IPS DF 4.7 (cell line): ENCODE results near the gene NTN3.
A peak's percentile ranks its signal among the peaks of the same experiment; 100 is the strongest.
"Not testable (repeated sequence)": the region's sequence is repeated elsewhere in the genome, so short reads cannot be mapped to it uniquely, and the experiment has no call there.

Experiments used
- DNase-seq: peaks from one replicate; pipeline ENCODE4 v3.0.0-alpha.2; 2013; ENCODE audit warnings: low spot score; ENCODE audit errors: extremely low read depth

NTN3 gene

DNA sequence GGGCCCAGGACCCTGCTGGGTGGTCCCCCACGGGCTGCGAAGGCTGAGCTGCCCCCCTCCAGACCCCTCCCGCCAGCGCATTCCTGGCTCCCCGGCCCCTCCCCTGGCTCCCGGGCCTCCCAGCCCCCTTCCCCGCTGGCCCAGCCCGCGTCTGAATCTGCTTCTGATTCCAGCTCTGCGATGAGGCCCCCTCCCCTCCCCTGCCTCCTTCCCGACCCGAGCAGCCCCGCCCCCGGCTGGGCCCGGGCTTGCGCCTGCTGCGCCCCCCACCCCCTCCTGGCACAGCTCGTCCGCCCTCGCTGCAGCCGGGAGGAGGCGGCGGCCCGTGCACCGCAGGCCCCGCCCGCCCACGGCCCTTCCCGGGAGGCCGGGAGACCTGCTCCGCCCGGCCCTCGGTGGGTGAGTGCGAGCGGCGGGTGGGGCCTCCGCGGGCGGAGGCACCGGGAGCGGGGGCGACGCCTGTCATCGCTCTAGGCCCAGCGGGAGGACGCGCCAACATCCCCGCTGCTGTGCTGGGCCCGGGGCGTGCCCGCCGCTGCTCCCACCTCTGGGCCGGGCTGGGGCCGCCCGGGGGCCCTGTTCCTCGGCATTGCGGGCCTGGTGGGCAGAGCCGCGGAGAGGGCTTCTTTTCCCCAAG is at the start of gene NTN3:
TSS of gene NTN3 (plus strand) at position 282 of the 637 bp plus-strand sequence. CDS start 405 bp downstream, outside the sequence.
- DNase-seq = no peak

- DNase-seq = no peak
Observed at GRCh38 chr16:2422123-2422867, 48.8 kb upstream of the NTN3 start.

DNA sequence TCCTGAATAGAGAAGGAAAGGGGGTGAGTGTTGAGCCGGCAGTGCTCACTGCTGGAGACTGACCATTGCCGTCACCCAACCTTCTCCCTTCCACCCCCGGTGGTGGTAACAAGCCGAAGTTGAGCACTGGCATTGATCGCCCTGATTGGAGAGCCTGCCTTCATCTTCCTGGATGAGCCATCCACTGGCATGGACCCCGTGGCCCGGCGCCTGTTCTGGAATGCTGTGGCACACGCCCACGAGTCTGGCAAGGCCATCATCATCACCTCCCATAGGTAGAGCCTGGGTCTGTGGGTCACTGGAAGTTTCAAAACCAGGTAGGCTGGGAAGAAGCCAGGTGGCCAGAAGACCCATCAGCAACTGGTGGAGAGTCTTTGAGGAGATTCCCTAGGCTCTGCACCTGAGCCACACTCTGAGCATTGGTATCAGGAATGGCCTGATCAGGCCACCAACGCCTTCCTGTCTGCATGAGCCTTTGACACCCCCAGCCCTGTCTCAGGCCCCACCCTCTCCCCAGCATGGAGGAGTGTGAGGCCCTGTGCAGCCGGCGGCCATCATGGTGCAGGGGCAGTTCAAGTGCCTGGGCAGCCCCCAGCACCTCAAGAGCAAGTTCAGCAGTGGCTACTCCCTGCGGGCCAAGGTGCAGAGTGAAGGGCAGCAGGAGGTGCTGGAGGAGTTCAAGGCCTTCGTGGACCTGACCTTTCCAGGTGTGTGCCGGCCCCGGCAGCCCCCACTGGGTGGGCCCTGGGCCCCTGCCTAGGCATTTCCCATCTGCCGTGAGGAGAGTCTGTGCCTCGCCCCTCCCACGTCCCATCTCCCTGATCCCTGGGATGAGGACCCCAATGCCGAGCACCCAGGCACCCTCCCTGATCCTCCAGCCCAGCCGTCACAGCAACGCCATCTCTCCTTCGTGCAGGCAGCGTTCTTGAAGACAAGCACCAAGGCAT is 46.8 kb upstream of the NTN3 start:
- DNase-seq = no peak

DNA sequence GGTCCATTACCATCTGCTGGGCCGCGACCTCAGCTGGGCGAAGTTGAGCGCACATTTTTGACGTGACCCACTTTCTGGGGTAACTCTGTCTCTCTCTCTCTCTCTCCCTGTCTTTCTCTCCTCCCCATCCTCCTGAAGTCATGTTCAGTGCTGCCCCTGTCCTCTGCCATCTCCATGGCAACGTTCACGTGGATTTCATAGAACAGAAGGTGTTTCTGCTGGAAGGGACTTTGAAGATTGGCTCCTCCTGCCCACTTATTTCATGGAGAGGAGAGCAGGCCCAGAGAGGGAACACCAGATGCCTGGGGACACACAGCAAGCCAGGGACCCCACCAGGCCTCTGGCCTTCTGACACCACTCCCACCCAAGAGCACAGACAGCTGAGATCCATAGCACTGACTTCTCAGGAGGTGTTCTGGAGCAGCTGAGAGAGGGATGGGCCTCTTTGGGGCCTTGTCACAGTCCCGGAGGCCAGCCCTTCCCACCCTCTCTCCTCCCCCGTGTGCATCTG is 46.0 kb upstream of the NTN3 start:
- no peak for DNase-seq

DNA sequence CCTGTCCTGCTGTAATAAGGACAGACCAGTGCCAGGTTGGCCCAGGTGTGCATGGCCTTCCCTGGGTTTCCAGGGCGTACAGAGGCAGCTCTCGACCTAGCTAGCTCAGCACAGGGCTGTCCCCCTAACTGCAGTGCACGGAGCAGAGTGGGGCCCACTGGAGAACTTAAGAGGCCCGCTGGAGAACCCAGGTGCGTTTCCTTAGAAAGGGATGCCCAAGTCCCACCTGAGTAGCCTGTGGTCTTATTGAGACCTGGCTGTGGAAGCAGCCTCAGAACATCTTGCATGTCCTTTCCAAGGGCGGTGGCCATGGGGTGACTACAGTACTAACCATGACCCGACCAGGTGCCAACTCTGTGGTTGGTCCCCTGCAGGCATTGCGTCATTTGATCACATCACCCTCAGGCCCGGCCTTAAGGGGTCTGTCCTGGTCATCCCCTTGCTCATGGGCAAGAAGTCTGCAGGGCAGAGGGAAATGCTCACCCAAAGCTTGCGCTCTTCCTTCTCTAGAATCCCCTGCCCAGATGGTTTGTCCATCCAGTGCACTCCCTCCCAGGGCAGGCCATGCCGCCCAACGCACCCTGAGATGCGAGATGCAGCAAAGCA is 45.2 kb upstream of the NTN3 start:
- DNase-seq = no peak

GRCh38 chr16:2426941-2427361 is 44.1 kb upstream of the NTN3 start:
- DNase-seq = no peak

DNA sequence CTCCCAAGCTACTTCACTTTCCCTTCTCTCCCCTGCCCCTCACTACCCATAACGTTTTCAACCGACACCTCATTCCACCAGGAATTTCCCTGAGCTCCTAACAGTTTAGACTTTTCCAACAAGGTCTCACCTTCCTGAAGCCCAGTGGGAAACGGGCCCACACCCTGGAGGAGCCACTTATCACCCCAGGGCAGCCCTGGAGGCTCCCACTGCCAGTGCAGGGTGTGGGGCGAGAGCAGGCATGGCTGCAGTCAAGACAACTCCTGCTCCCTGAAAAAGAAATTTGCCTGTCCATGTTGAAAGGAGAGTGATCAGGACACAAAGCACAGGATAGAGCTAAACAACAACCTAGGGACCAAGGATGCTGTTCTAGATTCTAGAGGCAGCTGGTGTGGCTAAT is 43.6 kb upstream of the NTN3 start:
- no peak for DNase-seq

DNA sequence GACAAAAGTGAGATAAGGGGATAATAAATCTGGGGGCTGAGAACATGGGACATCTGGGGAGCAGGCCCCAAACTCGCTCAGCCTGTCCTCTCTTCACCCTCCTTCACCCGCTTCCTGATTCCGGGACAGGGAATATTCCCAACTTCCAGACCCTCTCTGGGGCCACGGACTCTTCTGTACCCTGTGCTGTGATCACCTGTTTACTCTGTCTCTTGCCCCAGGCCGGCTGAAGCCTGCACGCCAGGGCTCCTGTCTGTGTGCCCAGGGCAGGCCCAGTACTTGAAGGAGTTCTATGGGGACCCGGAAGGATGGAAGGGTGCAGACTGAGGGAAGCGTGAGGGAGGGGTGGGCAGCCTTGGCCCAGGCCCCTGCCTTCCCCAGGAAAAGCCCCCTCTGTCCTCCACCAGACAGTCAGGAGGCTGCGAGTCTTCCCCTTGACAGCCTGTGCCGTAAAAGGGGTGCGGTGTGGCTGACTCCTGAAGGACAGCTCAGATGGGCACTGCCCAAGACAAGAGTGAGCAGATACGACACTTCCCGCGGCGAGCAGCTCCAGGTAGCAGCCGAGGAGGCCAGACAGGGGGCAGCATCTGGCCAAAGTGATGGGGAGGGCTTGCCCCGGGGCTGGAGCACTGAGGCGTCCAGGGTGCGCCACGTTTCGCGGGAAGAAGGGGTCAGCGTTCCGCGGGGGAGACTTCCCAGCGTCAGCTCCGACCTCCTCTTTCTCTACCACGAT is 42.9 kb upstream of the NTN3 start:
- no peak for DNase-seq

DNA sequence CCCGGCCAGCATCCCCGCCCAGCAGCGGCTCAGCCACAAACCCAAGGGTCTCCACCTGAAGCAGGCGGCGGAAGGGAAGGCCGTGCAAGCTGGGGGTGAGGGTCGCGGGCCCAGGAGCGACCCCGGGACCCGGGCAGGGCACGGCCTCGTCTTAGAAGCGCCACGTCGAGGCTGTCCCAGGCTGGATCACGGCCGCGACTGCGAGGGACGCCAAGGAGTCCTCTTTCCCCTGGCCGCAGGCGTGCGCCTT is 42.4 kb upstream of the NTN3 start:
- DNase-seq = no peak

- peak; percentile 71 for DNase-seq
Observed at GRCh38 chr16:2429034-2429770, 41.9 kb upstream of the NTN3 start, which contains the start of gene CCNF. Gene CCNF (plus strand): TSS chr16:2429447. CDS start chr16:2429482, 35 bp downstream.

- DNase-seq = no peak
Observed at GRCh38 chr16:2429771-2430663, 41.1 kb upstream of the NTN3 start.

DNA sequence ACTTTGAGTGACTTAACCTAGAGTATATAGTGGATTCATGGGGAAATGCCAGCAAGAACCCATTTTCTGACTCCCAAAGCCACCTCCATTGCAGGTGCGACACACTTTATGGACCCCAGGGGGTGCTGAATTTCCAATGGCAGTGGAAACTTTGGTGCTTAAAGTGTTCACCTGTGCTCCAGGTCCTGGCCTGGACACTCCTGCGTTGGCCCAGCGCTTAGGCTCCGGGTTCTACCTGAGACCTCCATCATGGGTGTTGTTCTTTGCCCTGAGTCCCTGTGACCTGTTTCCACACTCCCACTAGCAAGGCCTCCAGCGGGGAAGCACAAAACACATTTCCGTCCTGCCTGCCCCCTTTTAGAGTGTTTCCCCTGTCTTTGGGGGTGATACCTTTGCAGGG is 38.8 kb upstream of the NTN3 start:
- DNase-seq = no peak

DNA sequence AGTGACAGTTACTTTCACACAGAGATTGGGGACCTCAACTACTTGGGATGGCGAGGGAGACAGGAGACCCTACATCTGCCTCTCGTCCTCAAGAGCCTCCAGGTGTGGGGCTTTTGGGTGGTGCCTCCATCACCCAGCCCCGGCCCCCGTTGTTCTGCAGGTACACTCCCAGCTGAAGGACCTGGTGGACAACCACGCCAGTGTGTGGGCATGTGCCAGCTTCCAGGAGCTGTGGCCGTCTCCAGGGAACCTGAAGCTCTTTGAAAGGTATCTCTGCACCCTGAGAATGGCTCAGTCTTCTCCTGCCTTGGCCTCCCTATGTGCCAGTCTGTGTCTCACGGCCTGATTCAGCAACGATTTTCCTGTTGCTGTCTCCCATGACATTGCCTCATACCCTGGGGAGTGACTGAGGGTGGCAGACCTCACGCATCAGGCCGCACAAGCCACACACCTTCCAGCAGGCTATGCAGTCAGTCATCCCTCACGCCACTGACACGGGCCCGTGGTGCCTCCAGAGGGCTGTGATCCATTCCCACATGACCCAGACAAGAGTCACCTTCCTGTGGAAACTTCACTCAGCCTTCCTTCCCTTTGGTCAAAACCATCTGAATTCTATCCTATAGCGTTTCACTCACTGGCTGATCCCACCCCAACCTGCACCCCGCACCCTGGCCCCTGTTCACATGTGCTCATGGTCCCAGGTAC is 38.1 kb upstream of the NTN3 start:
- no peak for DNase-seq

- DNase-seq = not testable (repeated sequence)
Observed at GRCh38 chr16:2435236-2435635, 35.9 kb upstream of the NTN3 start.

DNA sequence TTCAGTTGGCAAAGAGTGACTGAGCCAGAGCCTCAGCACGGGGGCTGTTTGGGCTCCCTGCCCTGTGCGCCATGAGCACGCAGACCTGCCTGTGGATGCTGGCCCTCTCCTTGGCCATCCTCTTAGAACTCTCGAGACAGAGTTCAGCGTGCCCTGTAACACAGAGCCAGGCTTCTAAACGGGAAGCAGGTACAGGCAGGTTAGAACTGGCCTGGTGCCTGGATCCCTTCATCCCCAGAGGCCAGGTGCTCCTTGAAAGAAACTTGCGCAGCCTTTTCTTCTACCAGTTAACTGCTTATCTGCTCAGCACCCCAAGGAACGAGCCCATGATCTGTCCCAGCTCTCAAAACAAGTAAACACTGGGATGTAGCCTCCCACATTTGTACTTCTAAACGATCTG is 35.0 kb upstream of the NTN3 start:
- no peak for DNase-seq

- no peak for DNase-seq
Observed at GRCh38 chr16:2437032-2437790, 33.9 kb upstream of the NTN3 start.

DNA sequence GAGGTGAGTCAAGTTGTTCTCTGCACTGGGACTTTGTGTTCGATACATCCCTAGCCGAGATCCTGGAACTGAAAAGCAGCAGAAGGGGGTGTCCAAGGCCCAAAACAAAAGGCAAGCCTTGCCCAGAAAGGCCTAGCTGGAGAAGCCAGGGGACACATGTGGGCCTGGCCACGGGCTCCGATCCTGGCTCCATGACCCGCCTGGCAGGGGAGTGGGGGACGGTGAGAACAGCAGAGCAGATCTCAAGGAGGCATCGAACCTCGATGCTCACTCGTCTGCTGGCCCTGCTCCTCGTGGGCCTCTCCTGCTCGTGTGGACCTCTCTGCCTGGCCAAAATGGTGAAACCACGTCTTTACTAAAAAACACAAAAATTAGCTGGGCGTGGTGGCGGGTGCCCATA is 33.0 kb upstream of the NTN3 start:
- DNase-seq = no peak

GRCh38 chr16:2439598-2439997 is 31.5 kb upstream of the NTN3 start:
- no peak for DNase-seq
